ENCODE measurements around the gene CTIF.

Gene CTIF

DNA sequence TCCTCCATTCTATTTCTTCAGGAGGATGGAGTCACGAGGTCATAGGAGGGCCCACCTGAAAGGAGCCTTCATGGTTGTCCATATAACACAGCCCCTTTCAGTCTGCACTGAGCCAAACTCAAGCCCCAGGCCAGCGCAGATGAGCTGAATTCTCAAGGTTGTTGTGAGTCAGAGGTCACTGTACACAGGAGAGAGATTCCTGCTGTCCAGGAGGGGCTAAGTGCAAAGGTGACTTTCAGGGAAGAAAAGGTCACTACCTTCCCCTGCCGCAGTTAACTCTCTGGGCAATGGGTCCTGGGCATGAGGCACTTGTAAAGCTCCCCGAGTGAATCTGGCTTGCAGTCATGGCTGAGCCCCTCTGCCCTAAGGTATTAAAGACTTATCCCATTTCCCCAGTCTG lies 150.7 kb downstream of the CTIF start:
- DNase-seq = no peak

DNA sequence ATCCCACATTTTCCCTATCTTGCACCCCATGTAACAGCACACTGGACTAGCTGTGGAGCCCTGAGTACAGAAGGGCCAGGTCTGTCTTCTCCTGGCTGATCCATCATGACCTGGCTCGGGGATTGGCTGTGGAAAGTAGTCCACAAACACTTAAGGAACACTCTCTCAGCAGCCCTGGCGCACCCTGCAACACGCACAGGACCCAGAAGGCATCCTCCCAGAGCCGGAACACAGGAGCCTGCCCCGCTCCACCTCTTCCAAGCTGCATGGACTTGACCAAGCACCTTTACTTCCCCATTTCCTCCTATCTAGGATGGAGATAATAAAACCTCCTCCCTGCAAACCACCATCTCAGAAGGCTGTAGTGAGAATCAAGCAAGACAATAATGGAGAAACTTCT lies 151.7 kb downstream of the CTIF start:
- DNase-seq = no peak

DNA sequence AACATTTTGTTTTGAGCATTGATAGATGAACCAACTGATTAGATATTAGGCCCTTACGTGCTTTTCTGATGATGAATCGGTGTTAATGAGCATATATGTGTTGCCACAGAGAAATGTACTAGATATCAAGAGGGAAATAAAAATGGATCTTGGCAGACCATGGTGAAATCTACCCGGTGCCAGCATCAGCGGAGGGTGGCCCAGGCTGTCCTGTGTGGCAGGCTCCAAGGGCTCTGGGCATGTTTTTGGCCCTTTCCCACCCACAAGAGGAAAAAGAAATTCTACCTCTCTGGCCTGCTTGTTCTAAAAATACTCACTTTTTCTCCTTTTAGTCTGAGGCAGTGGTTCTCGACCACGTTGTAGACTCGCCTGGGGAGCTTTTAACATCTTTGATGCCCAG lies 154.2 kb downstream of the CTIF start:
- no peak for DNase-seq

DNA sequence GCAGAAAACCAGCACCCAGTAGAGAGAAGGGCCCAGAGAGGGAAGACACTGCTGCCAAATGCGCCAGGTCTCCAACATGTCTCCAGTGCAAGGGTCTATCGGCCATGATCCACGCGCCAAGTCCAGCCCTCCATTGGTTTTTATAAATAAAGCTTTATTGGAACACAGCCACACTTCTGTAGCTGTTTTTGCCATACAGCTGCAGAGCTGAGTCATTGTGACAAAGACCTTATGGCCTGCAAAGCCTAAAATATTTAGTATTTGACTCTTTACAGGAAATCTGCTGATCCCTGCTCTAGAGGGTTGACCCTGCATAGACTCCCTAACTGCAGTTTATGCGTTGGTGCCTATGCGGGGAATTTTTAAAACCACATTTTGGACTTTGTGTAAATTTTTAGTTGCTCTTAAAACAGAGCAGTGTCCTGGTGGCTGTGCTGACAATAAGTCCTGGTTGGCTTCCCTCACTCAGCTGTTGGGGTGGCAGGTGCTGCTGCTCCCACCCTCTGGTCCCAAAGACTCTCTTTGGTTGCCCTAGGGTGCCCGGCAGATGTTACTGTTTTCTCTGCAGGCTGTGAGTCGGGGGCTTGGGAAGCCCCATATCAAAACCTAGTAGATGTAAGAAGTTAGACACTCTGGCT lies 154.9 kb downstream of the CTIF start:
- no peak for DNase-seq

DNA sequence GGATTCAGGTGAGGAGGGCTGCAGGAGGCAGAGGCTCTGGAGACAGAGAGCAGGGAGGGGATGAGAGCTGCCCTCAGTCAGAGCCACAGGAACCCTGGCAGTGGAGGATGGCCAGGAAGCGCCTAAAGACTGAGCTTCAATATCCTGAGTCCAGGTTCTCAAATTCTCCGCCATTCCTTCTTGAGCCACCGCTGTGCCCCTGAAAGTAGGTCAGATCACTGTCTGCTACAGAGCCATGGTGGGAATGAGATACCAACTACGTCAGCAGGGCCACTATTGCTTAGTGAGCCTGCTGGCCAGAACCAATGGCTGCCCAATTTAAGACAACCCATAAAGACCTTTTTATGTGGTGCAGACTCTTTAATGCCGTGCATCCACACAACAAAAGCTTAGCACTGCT lies 155.5 kb downstream of the CTIF start:
- no peak for DNase-seq

DNA sequence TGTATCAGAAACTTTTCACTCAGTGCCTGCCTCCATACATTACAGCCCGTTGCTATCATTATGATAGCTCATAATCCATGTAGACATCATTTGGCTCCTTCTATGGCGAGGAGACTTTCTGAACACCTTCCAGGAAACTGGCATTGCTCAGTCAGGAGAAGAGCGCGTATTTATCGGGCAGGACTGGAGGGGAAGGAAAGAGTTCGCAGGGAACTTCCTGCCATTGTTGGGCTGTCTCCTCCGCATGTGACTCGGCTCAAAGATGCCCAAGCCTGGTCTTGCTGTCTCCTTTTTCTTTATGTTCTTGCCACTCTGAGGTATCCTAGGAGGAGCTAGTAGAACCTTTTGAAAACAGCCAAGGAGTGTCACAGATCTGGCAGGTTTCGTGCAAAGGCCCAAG lies 156.8 kb downstream of the CTIF start:
- no peak for DNase-seq

DNA sequence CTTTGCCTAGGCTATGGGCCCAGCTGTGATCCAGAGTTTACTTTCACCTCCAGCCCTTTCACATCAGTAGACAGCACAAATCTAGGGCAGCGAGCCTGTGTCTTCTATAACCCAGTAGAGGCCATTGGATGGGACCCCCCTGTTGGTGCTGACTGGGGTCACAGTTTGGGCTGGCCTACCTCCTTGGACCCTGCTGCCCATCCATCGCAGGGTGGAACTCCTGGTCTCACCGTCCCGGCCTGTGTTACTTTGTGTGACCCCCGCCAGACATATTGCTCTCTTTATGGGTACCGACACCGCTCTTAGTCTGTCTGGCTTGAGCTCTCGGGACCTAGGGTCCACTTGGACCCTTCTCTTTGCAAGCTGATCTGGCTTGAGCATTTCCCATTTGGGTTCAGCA lies 157.4 kb downstream of the CTIF start:
- DNase-seq = no peak

DNA sequence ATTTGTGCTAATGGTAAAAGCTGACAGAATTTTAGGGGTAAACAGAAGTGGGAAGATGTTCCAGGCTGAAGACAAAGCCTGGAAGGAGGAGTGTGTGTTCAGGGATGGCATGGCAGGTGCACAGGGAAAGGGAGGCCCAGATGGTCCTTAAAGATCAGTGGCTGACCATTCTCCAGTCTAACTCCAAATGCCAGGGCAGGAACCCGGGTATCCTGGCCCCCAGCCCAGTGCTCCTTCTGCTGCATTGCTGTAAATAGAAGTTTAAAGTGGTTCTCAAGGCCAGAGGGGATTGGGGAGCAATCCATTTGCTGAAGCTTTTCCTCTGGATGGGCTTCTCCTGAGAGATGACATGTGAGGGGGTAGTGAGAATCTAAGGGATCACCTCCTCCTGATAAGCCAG lies 158.6 kb downstream of the CTIF start:
- no peak for DNase-seq

DNA sequence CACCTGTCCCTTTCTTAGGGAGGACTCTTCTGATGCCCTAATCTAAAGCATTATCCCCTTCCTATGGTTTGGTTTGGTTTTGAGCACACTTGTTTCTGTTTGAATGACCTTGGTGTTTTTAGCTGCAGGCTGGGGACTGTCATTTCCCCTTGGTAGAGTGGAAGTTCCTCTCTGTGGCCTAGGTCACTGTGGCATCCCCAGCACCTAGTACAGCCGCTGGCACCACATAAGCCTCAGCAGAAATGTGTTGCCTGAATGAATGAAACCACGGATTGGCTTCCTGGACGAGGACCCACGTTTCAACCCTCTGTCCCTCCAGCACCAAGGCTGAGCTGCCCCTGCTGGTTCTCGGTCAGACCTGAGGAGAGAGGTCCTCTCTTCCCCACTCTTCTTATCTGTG lies 159.9 kb downstream of the CTIF start:
- DNase-seq = peak; percentile 59

DNA sequence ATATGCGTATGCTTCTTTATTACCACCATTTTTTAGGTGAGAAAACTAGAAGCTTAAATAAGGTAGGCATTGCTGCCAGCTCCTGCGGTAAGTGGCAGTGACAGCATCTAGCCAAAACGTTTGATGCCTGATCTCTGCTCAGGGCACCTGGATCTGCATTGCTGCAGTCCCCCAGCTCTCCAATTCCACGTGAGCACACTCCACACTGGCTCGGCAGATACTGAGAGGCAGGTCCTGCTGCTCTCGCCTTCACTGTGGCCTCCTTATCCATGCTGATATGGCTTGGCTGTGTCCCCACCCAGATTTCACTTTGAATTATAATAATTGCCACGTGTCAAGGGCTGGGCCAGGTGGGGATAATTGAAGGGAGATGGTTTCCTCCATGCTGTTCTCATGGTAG lies 160.9 kb downstream of the CTIF start:
- no peak for DNase-seq

DNA sequence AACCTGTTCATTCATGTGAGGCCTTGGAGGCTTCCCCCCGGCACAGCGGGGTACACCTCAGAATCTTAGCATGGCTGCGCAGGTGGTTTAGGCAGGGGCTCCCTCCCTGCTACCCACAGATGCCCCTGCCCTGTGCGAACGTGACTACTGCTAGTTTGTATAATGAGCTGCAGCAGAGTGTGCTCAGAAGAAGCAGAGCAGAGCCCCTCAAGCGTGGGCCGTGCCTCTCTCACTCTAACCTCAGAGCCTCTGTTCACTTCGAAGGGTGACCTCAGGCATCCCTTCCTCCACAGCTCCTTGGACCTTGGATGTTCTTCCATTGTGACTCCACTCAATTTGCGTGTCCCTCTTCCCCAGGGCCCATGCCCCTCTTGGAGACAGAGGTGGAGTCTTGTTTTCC lies 161.6 kb downstream of the CTIF start:
- no peak for DNase-seq

DNA sequence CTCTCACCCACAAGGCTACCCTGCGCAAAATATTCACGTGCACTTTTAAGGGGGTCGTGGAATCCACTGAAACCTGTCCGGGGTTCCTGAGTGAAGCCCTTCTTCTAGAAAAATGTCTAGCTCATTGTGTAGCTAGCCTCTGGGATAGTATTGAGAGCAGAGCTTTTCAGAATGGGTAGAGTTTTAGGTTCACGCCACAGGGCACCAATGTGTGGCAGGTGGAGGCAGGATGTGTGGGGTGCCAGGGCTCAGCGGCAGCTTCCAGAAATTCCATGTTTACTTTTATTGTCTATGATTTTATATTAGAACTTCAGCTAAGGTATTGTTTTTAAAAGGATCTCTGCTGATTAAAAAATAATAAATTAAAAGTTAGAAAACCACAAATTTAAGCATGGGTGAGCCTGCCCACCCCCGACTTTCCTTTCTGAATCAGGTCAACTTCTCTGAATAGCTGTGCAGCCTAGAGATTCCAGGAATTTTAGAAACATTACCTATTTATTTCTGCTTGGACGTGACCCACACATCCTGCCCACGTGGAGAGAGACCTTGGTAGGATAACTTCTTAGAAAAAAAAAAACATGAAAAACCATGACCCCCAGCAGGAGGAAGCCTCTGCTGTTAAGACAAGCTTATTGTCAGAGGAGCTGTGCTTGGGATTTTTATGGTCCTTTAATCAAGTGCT lies 163.7 kb downstream of the CTIF start:
- DNase-seq = peak; percentile 9

DNA sequence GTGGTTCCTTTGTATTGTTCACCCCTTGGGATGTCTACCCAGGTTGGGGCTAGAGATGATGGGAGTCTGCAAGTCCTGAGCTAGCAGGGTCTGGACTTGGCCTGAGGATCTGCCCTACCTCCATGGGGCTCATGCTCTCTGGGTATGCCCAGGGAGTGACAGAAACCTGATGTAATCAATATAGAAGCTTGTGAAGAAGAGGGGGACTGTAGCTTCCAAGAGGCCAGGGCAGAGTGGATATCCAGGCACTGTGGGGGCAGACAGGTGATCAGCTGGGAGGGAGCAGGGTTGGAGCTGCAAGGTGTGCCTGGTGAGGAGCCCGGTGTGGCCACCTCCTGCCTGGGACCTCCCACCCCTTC lies 164.2 kb downstream of the CTIF start:
- no peak for DNase-seq

DNA sequence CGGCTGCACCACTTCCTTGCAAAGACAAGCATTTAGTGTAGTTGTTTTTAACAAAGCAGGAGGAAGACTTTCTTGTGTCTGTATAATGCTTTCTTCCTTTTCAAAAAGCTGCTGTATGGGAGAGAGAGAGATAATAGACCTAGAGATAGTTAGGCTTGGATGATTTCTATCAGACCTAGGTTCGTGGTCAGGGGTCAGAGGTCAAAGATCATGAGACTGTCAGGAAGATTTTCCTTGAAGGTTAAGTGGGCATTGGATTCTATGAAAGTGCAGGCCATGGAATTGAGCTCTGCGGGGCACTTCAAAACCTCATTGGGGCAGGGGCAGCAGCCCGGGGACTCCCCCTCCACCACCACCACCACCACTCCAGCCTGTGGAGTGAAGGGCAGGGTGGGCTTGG lies 164.6 kb downstream of the CTIF start:
- no peak for DNase-seq

DNA sequence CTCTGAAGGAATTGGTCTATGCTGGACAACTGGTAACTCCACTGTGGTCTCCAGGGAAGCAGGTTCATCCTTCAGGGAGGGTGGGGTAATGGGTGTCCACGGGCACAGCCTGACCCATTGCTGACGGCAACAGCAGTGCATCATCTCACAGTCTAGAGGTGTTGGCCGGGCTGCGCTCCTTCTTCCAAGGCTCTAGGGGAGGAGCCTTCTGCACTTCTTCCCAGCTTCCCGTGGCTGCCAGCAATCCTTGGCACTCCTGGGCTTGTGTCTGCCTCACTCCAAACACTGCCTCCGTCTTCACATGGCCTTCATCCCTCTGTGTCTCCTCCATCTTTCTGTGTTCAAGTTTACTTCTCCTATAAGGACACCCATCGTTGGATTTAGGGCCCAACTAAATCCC lies 166.2 kb downstream of the CTIF start:
- DNase-seq = no peak

DNA sequence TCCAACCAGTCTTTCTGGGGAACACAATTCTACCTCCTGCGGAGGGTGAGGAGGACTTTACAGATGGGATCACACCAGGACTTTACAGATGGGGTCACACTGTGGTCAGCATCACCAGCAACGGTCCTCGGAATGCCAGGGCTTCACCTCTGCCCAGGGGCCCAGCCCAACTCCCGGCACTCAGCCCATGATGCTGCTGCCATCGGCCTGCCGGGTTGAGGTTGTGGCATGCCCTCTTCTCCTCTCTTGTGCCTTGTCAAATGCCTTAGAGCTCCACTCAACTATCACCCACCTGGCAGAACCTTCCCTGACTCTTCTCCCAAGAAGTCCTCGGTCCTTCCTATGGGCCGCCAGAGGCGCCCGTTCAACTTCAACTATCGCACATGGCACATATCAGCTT lies 166.7 kb downstream of the CTIF start:
- DNase-seq = no peak

DNA sequence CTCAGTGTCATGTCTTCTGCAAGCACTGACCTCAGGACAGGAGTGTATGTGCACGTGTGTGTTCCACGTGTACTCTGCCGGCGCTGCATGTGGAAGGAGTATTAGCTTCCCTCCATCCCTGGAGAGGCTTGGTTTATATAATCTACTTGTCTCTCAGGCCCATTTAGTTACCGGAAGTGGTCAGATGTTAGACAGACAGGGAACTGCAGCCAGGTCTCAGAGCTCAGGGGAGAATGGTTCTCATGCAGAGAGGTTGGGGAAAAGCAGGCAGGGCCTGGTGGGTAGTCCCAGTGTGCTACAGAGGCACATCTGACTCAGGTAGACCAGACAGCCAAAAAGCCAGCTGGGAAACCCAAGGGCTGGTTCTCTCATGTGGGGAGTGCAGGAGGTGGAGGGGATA lies 167.9 kb downstream of the CTIF start:
- DNase-seq = no peak

DNA sequence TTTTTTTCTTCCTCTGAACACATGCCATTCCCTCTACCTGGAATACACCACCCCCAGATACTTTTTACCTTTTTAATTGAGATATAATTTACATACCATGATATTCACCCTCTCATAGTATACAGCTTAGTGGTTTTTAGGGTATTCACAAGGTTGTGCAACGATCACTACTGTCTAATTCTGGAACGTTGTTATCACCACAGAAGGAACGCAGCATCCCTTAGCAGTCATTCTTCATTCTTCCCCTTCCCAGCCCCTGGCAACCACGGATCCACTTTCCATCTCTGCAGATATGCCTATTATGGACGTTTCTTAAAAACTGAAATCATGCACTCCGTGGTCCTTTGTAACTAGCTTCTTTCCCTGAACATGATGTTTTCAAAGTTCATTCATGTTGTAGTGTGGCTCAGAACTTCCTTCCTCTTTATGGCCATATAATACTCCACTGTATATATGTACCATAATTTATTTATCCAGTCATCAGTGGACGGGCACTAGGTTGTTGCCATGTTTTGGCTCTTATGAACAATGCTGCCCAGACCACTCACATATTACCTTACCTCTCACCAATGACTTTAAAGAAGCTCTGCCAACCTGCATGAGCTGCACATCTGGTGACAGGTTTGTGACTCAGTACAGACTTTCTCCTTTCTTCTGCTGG lies 168.9 kb downstream of the CTIF start:
- no peak for DNase-seq

DNA sequence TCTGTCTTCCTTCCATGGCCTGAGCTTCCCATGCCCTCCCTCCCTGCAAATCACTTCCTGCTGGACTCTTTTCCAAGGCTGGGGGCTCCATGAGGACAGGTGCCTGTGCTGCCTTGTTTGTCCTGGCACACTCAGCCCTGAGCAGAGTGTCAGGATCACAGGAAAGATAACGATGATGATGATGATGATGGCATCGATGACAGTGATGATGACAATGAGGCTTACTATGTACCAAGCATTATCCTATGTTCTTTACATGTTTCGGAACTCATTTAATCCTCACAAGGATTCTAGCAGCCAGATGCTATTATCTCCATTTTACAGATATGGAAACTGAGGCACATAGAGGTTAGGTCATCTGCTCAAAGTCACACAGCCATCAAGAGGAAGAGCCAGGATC lies 170.0 kb downstream of the CTIF start:
- no peak for DNase-seq

DNA sequence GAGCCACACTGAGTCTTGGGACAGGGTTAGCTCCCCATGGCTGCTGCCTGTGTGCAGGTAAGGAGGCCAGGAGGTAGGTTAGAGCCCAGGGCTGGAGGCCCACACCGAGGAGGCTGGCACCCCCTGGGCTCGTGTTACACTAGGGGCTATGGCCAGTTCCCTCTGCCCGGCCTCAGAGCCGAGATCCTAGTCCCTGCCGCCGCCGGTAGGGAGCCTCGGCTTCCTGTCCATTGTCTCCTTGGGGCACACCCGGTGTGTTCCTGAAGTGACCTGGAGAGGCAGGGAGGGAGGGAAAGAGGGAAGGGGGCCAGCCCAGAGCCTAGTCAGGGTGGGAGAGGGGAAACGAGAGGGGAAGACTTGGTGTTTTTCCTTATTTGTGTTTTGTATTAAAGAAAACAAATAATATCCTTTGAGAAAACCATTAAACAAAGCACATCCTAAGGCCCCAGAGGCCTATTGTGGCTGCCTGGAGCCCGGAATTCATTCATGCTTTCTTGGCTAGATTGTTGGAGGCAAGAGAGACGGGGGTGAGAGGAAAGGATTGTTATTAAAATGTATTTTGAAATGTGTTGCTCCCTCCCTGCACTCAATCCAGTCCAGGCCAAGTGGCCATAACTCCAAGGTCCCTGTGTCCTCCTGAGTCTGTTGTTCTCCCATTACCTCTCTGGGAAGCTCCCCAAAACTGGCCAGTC lies 170.7 kb downstream of the CTIF start:
- no peak for DNase-seq

DNA sequence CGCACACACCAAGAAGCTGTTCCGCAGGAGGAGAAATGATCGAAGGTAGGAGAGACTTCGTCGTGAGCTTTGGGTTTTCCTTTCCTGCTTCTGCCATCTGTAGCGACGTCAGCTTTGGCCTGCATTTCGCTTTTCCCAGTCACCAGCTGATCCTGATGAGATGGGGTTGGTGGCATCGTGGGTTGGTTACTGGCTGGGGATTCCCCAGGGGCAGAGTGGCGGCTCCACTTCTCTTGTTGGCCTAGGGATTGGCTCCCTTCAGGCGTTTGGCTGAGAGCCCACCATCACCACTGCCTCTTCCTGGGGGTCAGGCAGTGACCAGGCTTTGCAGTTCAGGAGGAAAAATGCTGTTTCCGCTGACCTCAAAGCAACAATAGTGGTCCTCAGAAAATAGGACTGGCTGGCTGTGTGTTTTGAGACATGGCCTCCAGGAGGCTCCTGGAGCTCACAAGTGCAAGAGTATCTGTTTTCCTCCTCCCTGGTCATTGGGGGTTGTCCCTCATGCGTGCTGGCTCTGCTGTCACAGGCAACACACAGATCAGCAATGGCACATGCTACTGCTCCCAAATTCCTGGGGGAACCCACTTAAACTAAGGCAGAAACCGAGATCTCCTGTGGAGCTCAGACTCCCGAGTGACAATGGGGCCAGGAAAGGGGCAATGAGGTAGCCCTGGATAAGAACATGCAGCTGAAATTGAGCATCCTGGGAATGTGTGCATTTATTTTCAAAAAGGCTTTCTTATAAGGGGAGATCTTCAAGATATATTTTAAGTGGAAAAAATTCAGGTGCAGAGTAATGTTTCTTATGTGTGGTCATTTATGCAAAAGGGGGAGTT lies 173.0 kb downstream of the CTIF start:
- no peak for DNase-seq

DNA sequence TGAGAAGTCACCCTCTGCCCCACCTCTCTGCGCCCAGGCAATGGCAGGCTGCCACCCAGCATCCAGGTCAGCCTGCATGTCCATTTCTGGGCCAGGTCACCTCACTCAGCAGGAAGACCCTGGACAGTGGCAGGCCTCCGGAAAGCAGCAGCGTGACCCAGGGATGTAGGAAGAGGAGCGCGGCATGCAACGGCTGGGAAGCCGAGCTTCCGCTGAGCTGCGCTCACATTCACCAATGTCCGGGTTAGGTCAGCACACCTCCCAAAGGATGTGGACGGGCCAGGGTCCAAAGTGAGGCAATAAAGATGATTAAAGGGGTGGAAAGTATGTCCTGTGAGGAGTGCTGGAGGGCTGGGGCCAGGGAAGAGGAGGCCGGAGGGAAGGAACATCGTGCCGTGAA lies 174.5 kb downstream of the CTIF start:
- DNase-seq = no peak

DNA sequence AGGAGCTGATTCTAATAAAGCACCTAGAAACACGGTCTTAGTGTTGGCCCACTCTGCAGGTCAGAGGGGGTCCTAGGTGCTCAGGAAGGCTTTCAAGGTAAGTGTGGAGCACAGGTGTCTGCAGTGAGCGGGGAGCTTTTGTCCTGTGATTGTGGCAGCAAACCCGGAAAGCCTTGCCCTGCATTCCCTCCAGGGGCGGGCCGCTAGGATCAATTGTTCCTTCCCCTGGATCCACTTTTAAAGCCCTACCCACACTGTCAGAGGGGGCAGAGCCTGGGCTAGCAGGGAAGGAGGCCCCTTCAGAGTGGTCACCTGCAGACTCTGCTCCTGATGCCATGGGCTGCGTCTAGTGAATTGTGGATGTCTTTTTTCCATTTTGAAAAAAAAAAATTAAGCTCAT lies 176.0 kb downstream of the CTIF start:
- no peak for DNase-seq
